Breast epithelium (tissue), 3 donors: ENCODE measurements around the gene WDR37.

Experiments used
- CTCF ChIP-seq, 3 donors: fragments of 450-650 bp; IDR thresholded peaks; one replicate each; pipeline ENCODE4 v1.5.1; 2016 to 2017; ENCODE audit warnings: antibody characterized with exemption in 3 of 3, mild to moderate bottlenecking in 3 of 3, moderate library complexity in 3 of 3
- POLR2A ChIP-seq: fragments of 450-650 bp; IDR thresholded peaks from one replicate; pipeline ENCODE4 v1.6.1; 2016; ENCODE audit warnings: antibody characterized with exemption, mild to moderate bottlenecking, moderate library complexity
- POLR2AphosphoS5 ChIP-seq, 3 donors: sonication (generic); formaldehyde crosslinking; IDR thresholded peaks; one replicate each; pipeline ENCODE4 v1.6.1; 2017; ENCODE audit warnings: antibody characterized with exemption in 3 of 3

DNA sequence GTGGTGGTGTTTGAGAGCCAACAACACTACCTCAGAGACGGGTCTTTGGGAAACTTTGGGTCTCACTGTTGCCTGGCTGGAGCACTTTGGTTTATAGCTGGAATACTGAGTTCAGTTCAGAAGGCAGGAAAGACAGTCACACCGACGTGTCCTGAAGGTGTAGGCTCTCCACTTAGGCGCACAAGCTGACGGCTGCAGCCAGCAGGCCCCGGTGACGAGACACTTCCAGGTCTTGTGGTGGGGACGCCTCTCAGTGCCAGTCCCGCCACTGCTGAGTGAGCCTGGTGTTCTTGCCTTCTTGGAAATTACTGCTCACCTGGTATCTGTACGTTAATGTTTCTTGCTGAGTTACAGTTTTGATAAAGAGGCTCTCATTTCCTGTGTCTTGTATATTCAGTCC is 74.0 kb downstream of the WDR37 start:
- no peak for TF ChIP-seq CTCF (IDR thresholded peaks at IDR 0.05)
- no peak for TF ChIP-seq POLR2A
- no peak for TF ChIP-seq POLR2AphosphoS5 (IDR thresholded peaks at IDR 0.05)
